HepG2 (cell line): Measurements from ENCODE around the gene HDAC5. TPM values are rescaled to one million over a fixed set of nuclear protein-coding genes. Genes with fewer than 3 reads are reported as not detected.

Source experiments
- AKAP8 ChIP-seq: sonication (generic); formaldehyde crosslinking; IDR thresholded peaks from 2 replicates; pipeline ENCODE4 v1.5.1; 2020; ENCODE audit warnings: mild to moderate bottlenecking, missing genetic modification reagents
- ATF7 ChIP-seq, 2 experiments: fragments of 450-650 bp in 1 of 2; sonication (generic) in 1 of 2; formaldehyde crosslinking in 1 of 2; IDR thresholded peaks; 2 replicates each; pipeline versions ENCODE4 v1.4.0 to v1.6.1; 2016 to 2020; ENCODE audit warnings: antibody characterized with exemption in 1 of 2, mild to moderate bottlenecking in 1 of 2, missing genetic modification reagents in 1 of 2
- ATM ChIP-seq: fragments of 450-650 bp; IDR thresholded peaks from 2 replicates; pipeline ENCODE4 v1.7.1; 2017; ENCODE audit warnings: mild to moderate bottlenecking, borderline replicate concordance
- HNF4G ChIP-seq, 2 experiments: sonication (generic) in 1 of 2; formaldehyde crosslinking in 1 of 2; IDR thresholded peaks; 2 replicates each; pipeline versions ENCODE4 v1.4.0 to v1.6.1; 2011 to 2020; ENCODE audit warnings: borderline replicate concordance in 2 of 2, low read depth in 2 of 2, mild to moderate bottlenecking in 2 of 2, low read length in 1 of 2, missing genetic modification reagents in 1 of 2, moderate library complexity in 1 of 2
- JUNB ChIP-seq: sonication (generic); formaldehyde crosslinking; IDR thresholded peaks from 2 replicates; pipeline ENCODE4 v1.8.0; 2022; ENCODE audit warnings: missing genetic modification reagents, mild to moderate bottlenecking, borderline replicate concordance
- KDM3A ChIP-seq: IDR thresholded peaks from 2 replicates; pipeline ENCODE4 v1.6.1; 2018; ENCODE audit warnings: low read depth, missing compliant biosample characterization
- KLF11 ChIP-seq: IDR thresholded peaks from 2 replicates; pipeline ENCODE4 v1.6.1; 2016; ENCODE audit warnings: missing compliant biosample characterization
- NPAS2 ChIP-seq: sonication (generic); formaldehyde crosslinking; IDR thresholded peaks from 2 replicates; pipeline ENCODE4 v1.8.0; 2022; ENCODE audit warnings: mild to moderate bottlenecking, missing genetic modification reagents, borderline replicate concordance
- PAF1 ChIP-seq: IDR thresholded peaks from 2 replicates; pipeline ENCODE4 v1.6.1; 2016; ENCODE audit warnings: missing genetic modification reagents, missing compliant biosample characterization
- PHB2 ChIP-seq: fragments of 450-650 bp; IDR thresholded peaks from 2 replicates; pipeline ENCODE4 v1.6.1; 2018; ENCODE audit not compliant: partially characterized antibody
- RBAK ChIP-seq: sonication (generic); formaldehyde crosslinking; IDR thresholded peaks from 2 replicates; pipeline ENCODE4 v1.5.1; 2020; ENCODE audit warnings: mild to moderate bottlenecking, missing genetic modification reagents
- RNF2 ChIP-seq: fragments of 450-650 bp; conservative IDR thresholded peaks from 2 replicates; pipeline ENCODE4 v1.6.1; 2016; ENCODE audit warnings: low read depth
- U2AF2 ChIP-seq: fragments of 200-400 bp; formaldehyde crosslinking; IDR thresholded peaks from 2 replicates; pipeline ENCODE4 v1.6.1; 2017; ENCODE audit warnings: low read depth, mild to moderate bottlenecking, low read length
- ZMYM2 ChIP-seq: sonication (generic); formaldehyde crosslinking; IDR thresholded peaks from 2 replicates; pipeline ENCODE4 v1.8.0; 2022; ENCODE audit warnings: mild to moderate bottlenecking, missing genetic modification reagents
- ZNF124 ChIP-seq: sonication (generic); formaldehyde crosslinking; IDR thresholded peaks from 2 replicates; pipeline ENCODE4 v1.4.0; 2020; ENCODE audit warnings: missing genetic modification reagents
- ZNF138 ChIP-seq: sonication (generic); formaldehyde crosslinking; IDR thresholded peaks from 2 replicates; pipeline ENCODE4 v1.5.0; 2020; ENCODE audit warnings: mild to moderate bottlenecking, low read depth, missing genetic modification reagents
- ZNF564 ChIP-seq: sonication (generic); formaldehyde crosslinking; IDR thresholded peaks from 2 replicates; pipeline ENCODE4 v1.8.1; 2023; ENCODE audit warnings: mild to moderate bottlenecking, missing genetic modification reagents
- ZNF569 ChIP-seq: sonication (generic); formaldehyde crosslinking; IDR thresholded peaks from 2 replicates; pipeline ENCODE4 v1.5.0; 2020; ENCODE audit warnings: mild to moderate bottlenecking, missing genetic modification reagents, moderate library complexity, borderline replicate concordance
- ZNF678 ChIP-seq: sonication (generic); formaldehyde crosslinking; IDR thresholded peaks from 2 replicates; pipeline ENCODE4 v1.4.0; 2020; ENCODE audit warnings: mild to moderate bottlenecking, missing genetic modification reagents
- polyA plus RNA-seq, 8 experiments: library from polyadenylated mRNA; depleted of rRNA in 3 of 8; stranded (reverse) in 7 of 8; unstranded in 1 of 8; fragments of >200 nt; fragmentation: Illumina TruSeq in 4 of 8; extraction: Trizol in 4 of 8; gene quantifications; 2 replicates each; pipeline versions ENCODE4 v1.2.1 to v1.2.3, GENCODE V29; 2011 to 2016; ENCODE audit warnings: low read depth in 4 of 8, missing spikeins in 1 of 8, mixed read lengths in 1 of 8; ENCODE audit not compliant: insufficient read depth in 1 of 8
- total RNA-seq, 5 experiments: library from RNA; depleted of rRNA; stranded (reverse); fragments of >200 nt; fragmentation: Illumina TruSeq; extraction: Trizol; gene quantifications; 2 replicates each; pipeline ENCODE4 v1.2.3, GENCODE V29; 2016; ENCODE audit warnings: low read depth in 1 of 5
- TF ChIP-seq, protein P1 (sequence below): sonication (generic); formaldehyde crosslinking; IDR thresholded peaks from 2 replicates; pipeline ENCODE4 v1.8.1; 2023; ENCODE audit warnings: missing genetic modification reagents, mild to moderate bottlenecking, borderline replicate concordance
- TF ChIP-seq, protein P2 (sequence below): IDR thresholded peaks from 2 replicates; pipeline ENCODE4 v1.6.1; 2018; ENCODE audit warnings: missing genetic modification reagents, mild to moderate bottlenecking, missing compliant biosample characterization
- TF ChIP-seq, protein P3 (sequence below): sonication (generic); formaldehyde crosslinking; conservative IDR thresholded peaks from 2 replicates; pipeline ENCODE4 v1.8.0; 2022; ENCODE audit warnings: low read depth, missing genetic modification reagents
- TF ChIP-seq, protein P4 (sequence below): sonication (generic); formaldehyde crosslinking; IDR thresholded peaks from 2 replicates; pipeline ENCODE4 v1.5.0; 2020; ENCODE audit warnings: mild to moderate bottlenecking, low read depth, missing genetic modification reagents, borderline replicate concordance
- TF ChIP-seq, protein P5 (sequence below): sonication (generic); formaldehyde crosslinking; IDR thresholded peaks from 2 replicates; pipeline ENCODE4 v1.4.0; 2020; ENCODE audit warnings: missing genetic modification reagents

HDAC5 gene
- total and polyA plus RNA-seq, 2 of the 13 experiments (the other 11 are each of a cell fraction or from before 2014, with no cell fraction given): 46.4 to 85.4 TPM

DNA sequence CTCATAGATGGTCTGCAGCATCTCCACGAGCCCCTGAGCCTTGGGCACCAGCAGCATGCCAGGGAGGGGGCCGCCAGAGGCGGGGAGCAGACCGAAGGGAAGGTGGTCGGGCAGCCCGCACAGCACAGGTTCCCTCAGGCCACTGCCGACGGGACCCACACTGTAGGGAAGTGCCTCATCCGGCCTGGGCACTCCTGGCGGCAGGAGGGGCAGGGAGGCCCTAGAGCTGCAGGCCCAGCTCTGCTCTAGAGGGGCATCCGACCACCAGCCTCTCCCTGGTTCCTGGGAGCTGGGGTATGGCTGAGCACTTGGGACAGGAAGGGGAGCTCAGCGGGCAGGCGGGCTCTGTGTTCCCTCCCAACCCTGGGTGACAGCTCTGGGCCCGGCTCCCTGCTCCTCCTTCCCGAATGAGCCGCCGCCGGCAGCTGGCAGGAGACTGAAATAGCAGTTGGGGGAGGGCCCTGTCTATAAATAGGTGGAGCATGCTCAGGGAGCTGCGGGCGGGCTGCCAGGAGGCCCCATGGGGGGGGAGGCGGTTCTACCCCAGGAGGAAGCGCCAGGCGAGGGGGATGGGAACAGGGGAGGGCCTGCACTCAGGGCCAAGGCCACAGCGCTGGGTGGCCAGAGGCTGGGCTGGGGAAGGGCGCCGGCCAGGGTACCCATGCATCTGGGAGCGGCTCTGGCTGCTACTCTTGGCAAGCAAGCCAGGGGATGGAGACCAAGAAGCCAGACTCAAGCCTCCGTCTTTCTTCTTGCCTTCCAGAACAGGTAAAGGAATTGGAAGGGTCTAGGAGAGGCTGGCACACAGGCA, 12.4 kb downstream of the HDAC5 start (continued):
- TF ChIP-seq RBAK (no peak), KLF11 (peak; percentile 90; the same call in 1 of the 2 replicates), AKAP8 (CRISPR knock-in tag) (peak; percentile 89), U2AF2 (0 out of 2 replicates have a peak, but pooled peaks have one; percentile 67), HNF4G (IDR thresholded peaks at IDR 0.05; ENCODE audit: borderline replicate concordance, low read depth, low read length) (peak; percentile 94), HNF4G (CRISPR knock-in tag; IDR thresholded peaks at IDR 0.05; ENCODE audit: borderline replicate concordance, low read depth) (peak; percentile 93), PHB2 (no peak), ZNF124 (CRISPR knock-in tag) (peak; percentile 96), JUNB (CRISPR knock-in tag) (peak; percentile 63; the same call in 1 of the 2 replicates), ZNF569 (0 out of 2 replicates have a peak, but pooled peaks have one; percentile 55), NPAS2 (CRISPR knock-in tag) (no peak), ZNF138 (CRISPR knock-in tag) (no peak; the same call in 1 of the 2 replicates), ATM (no peak), RNF2 (no peak), PAF1 (CRISPR knock-in tag) (no peak), ZNF678 (0 out of 2 replicates have a peak, but pooled peaks have one; percentile 85), ZNF564 (CRISPR knock-in tag) (peak; percentile 14; the same call in 1 of the 2 replicates), KDM3A (peak; percentile 97), ZMYM2 (CRISPR knock-in tag) (0 out of 2 replicates have a peak, but pooled peaks have one; percentile 26), ATF7 (IDR thresholded peaks at IDR 0.05) (no peak), ATF7 (CRISPR knock-in tag; IDR thresholded peaks at IDR 0.05) (peak; percentile 96)
- TF ChIP-seq, protein P1, sequence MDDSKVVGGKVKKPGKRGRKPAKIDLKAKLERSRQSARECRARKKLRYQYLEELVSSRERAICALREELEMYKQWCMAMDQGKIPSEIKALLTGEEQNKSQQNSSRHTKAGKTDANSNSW: no peak; the same call in 1 of the 2 replicates
- TF ChIP-seq, protein P2, sequence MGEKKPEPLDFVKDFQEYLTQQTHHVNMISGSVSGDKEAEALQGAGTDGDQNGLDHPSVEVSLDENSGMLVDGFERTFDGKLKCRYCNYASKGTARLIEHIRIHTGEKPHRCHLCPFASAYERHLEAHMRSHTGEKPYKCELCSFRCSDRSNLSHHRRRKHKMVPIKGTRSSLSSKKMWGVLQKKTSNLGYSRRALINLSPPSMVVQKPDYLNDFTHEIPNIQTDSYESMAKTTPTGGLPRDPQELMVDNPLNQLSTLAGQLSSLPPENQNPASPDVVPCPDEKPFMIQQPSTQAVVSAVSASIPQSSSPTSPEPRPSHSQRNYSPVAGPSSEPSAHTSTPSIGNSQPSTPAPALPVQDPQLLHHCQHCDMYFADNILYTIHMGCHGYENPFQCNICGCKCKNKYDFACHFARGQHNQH (CRISPR knock-in tag): peak; percentile 98
- TF ChIP-seq, protein P3, sequence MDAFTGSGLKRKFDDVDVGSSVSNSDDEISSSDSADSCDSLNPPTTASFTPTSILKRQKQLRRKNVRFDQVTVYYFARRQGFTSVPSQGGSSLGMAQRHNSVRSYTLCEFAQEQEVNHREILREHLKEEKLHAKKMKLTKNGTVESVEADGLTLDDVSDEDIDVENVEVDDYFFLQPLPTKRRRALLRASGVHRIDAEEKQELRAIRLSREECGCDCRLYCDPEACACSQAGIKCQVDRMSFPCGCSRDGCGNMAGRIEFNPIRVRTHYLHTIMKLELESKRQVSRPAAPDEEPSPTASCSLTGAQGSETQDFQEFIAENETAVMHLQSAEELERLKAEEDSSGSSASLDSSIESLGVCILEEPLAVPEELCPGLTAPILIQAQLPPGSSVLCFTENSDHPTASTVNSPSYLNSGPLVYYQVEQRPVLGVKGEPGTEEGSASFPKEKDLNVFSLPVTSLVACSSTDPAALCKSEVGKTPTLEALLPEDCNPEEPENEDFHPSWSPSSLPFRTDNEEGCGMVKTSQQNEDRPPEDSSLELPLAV (CRISPR knock-in tag): no peak
- TF ChIP-seq, protein P4, sequence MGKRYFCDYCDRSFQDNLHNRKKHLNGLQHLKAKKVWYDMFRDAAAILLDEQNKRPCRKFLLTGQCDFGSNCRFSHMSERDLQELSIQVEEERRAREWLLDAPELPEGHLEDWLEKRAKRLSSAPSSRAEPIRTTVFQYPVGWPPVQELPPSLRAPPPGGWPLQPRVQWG (CRISPR knock-in tag): no peak
- TF ChIP-seq, protein P5, sequence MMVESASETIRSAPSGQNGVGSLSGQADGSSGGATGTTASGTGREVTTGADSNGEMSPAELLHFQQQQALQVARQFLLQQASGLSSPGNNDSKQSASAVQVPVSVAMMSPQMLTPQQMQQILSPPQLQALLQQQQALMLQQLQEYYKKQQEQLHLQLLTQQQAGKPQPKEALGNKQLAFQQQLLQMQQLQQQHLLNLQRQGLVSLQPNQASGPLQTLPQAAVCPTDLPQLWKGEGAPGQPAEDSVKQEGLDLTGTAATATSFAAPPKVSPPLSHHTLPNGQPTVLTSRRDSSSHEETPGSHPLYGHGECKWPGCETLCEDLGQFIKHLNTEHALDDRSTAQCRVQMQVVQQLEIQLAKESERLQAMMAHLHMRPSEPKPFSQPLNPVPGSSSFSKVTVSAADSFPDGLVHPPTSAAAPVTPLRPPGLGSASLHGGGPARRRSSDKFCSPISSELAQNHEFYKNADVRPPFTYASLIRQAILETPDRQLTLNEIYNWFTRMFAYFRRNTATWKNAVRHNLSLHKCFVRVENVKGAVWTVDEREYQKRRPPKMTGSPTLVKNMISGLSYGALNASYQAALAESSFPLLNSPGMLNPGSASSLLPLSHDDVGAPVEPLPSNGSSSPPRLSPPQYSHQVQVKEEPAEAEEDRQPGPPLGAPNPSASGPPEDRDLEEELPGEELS: peak; percentile 97
